ENCODE data around the gene PVALEF.

The PVALEF gene

GRCh38 chr17:81173762-81174155, 8.5 kb downstream of the PVALEF start:
- no peak overlapping the region for H3K27ac ChIP-seq
- TF ChIP-seq, protein P1, sequence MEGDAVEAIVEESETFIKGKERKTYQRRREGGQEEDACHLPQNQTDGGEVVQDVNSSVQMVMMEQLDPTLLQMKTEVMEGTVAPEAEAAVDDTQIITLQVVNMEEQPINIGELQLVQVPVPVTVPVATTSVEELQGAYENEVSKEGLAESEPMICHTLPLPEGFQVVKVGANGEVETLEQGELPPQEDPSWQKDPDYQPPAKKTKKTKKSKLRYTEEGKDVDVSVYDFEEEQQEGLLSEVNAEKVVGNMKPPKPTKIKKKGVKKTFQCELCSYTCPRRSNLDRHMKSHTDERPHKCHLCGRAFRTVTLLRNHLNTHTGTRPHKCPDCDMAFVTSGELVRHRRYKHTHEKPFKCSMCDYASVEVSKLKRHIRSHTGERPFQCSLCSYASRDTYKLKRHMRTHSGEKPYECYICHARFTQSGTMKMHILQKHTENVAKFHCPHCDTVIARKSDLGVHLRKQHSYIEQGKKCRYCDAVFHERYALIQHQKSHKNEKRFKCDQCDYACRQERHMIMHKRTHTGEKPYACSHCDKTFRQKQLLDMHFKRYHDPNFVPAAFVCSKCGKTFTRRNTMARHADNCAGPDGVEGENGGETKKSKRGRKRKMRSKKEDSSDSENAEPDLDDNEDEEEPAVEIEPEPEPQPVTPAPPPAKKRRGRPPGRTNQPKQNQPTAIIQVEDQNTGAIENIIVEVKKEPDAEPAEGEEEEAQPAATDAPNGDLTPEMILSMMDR (IDR thresholded peaks at IDR 0.05) = no peak
- TF ChIP-seq ZFX (IDR thresholded peaks at IDR 0.05; ENCODE audit: borderline replicate concordance) = no peak

GRCh38 chr17:81176666-81177065, 11.4 kb downstream of the PVALEF start:
- TF ChIP-seq ZFX (IDR thresholded peaks at IDR 0.05; ENCODE audit: borderline replicate concordance) = no peak
- TF ChIP-seq, protein P1 (IDR thresholded peaks at IDR 0.05) = no peak; the same call in 1 of the 2 replicates

GRCh38 chr17:81178136-81179091, 13.1 kb downstream of the PVALEF start:
- no peak overlapping the region for H3K27ac ChIP-seq
- TF ChIP-seq, protein P1 (IDR thresholded peaks at IDR 0.05) = no peak
- TF ChIP-seq ZFX (IDR thresholded peaks at IDR 0.05; ENCODE audit: borderline replicate concordance) = no peak

More at GRCh38 chr17:81176666-81177065, 11.4 kb downstream of the PVALEF start:
- no peak overlapping the region for H3K27ac ChIP-seq

GRCh38 chr17:81179220-81179619, 13.9 kb downstream of the PVALEF start:
- TF ChIP-seq, protein P1 (IDR thresholded peaks at IDR 0.05) = no peak
- TF ChIP-seq ZFX (IDR thresholded peaks at IDR 0.05; ENCODE audit: borderline replicate concordance) = no peak
- H3K27ac ChIP-seq = no peak overlapping the region

DNA sequence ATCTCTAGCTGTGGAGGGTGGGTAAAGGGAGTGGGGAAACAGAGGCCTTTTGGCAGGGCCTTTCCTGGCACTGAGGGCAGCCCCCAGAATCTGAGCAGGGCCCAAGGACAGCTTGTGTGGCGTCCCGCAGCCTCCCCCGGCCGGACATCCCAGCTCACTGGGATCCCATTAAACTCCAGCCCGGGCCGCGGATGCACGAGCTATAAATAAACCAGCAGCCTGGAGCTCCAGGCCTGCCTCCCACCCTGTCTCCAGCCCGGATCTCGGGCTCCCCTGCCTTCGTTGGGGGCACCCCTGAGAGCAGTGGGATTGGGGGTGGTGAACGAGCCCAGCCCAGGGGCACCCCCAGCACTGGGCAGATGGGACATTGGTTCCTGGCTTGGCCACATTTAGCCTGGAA, 14.6 kb downstream of the PVALEF start:
- H3K27ac ChIP-seq = no peak overlapping the region
- TF ChIP-seq, protein P1 (IDR thresholded peaks at IDR 0.05) = no peak
- no peak for TF ChIP-seq ZFX (IDR thresholded peaks at IDR 0.05; ENCODE audit: borderline replicate concordance)

DNA sequence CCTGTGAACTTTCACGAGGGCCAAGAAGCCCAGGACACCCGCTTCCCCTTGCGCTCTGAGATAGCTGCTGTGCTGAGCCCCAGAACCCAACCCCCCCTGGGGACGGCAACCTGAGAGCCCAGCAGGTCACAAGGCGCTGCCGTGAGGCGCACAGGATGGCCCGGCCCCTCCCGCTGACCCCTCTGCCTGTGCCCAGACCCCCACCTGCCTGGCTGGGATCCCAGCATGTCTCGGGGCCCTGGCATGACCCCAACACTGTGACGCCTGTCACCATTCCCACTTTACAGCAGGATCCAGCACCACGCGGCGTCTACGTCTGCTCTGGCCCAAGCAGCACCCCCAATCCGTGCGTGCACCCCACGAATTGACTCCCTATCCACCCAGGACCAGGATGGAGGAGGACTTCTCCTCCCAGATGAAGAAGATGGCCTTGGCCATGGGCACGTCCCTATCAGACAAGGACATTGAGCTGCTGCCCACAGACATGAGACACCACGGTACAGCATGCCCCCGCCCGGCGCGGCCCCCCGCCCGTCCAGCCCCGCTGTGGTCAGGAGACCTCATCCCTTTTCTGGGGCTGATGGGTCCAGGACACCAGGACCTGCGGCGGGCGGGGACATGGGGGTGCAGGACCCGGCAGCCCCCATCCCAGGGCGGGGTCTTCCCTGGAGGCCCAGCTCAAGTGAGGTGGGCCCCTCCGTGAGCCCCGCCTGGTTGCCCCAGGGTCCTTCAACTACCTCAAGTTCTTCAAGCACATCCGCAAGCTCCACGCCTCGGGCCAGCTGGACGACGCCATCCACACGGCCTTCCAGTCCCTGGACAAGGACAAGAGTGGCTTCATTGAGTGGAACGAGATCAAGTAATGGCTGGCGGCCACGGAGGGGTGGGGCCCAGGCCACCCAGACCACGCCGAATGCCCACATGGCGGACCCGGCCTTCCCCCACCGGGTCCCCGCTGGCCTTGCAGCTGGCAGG, 15.8 kb downstream of the PVALEF start:
- H3K27ac ChIP-seq = no peak overlapping the region
- no peak for TF ChIP-seq ZFX (IDR thresholded peaks at IDR 0.05; ENCODE audit: borderline replicate concordance)
- TF ChIP-seq, protein P1 (IDR thresholded peaks at IDR 0.05) = no peak
